ENCODE data around the gene GSAP. TPM values are rescaled to one million over a fixed set of nuclear protein-coding genes. Genes with fewer than 3 reads are reported as not detected.

GSAP gene
- total and polyA plus RNA-seq, 2 donors (not counting 3 experiments of a cell fraction or from before 2014, with no cell fraction given), result 2.3 to 5.8 TPM

DNA sequence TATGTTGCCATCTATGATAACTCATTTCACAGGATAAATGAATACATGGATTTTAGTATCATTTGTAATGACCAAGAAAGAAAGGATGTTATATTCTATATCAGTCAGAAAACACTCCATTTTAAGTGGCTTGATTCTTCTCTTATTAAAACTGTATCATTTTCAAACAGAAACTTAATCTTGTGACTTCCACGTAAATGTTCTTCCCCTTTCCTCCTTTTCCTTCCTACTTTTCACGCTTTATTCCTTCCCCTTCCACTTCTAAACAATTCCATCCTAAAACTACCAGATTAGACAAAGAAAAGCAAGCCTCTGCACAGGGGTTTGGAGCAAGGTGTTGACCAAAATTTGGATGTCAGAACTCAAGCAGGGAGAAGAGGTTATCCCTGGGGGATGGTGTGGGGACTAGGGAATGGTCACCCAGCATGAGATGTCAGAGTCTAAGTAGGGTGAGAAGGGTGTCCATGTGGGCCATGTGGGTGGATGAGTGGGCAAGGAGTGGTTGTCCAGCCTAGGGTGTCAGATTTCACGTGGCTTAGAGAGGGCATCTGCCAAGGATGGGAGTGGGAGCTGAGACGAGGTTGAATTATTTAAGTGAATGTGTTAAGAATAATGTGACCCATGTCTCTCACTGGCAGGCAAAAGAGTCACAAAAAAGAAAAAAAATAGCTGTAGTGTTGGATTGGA, 5.0 kb upstream of the GSAP start:
- intact Hi-C loops (cut with micrococcal nuclease) (no loop called here), dilution Hi-C loops (cut with MboI; ENCODE audit: extremely low pct_ligation_motif_present, low sequenced_read_pairs) (no loop called here)
- H2AFZ ChIP-seq (ENCODE audit: low read depth, low read length), result no peak overlapping the region
- TF ChIP-seq EZH2 (IDR thresholded peaks at IDR 0.05; ENCODE audit: borderline replicate concordance, low read depth, low read length, severe bottlenecking) (no peak), POLR2AphosphoS5 (IDR thresholded peaks at IDR 0.05; ENCODE audit: insufficient read depth, low read depth, low read length) (no peak), MYC (IDR thresholded peaks at IDR 0.05; ENCODE audit: low read depth, low read length) (no peak), POLR2A (IDR thresholded peaks at IDR 0.05; ENCODE audit: low read depth, low read length) (no peak), GATA2 (IDR thresholded peaks at IDR 0.05; ENCODE audit: insufficient read depth, insufficient read length, low read depth, low read length) (no peak), JUN (IDR thresholded peaks at IDR 0.05; ENCODE audit: borderline replicate concordance, insufficient read depth, insufficient read length, low read depth) (no peak), FOS (IDR thresholded peaks at IDR 0.05; ENCODE audit: borderline replicate concordance, insufficient read depth, low read length) (no peak)
- TF ChIP-seq, protein P1, sequence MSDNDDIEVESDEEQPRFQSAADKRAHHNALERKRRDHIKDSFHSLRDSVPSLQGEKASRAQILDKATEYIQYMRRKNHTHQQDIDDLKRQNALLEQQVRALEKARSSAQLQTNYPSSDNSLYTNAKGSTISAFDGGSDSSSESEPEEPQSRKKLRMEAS (IDR thresholded peaks at IDR 0.05; ENCODE audit: insufficient read depth, insufficient read length), result no peak
- TF ChIP-seq, protein P2, sequence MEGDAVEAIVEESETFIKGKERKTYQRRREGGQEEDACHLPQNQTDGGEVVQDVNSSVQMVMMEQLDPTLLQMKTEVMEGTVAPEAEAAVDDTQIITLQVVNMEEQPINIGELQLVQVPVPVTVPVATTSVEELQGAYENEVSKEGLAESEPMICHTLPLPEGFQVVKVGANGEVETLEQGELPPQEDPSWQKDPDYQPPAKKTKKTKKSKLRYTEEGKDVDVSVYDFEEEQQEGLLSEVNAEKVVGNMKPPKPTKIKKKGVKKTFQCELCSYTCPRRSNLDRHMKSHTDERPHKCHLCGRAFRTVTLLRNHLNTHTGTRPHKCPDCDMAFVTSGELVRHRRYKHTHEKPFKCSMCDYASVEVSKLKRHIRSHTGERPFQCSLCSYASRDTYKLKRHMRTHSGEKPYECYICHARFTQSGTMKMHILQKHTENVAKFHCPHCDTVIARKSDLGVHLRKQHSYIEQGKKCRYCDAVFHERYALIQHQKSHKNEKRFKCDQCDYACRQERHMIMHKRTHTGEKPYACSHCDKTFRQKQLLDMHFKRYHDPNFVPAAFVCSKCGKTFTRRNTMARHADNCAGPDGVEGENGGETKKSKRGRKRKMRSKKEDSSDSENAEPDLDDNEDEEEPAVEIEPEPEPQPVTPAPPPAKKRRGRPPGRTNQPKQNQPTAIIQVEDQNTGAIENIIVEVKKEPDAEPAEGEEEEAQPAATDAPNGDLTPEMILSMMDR (IDR thresholded peaks at IDR 0.05; ENCODE audit: extremely low read depth in 1 of 2, insufficient read depth in 1 of 2, low read depth in 1 of 2, low read length in 2 of 2), result no peak
- FAIRE-seq (no peak), DNase-seq (ENCODE audit: low read depth, low spot score) (no peak)
- H3K4me3 ChIP-seq (replicated peaks in 1 of 3; ENCODE audit: insufficient read depth in 1 of 3, low read depth in 1 of 3, low read length in 3 of 3), result no peak overlapping the region
- POLR2A ChIA-PET, result no interaction called here
- H3K4me2 ChIP-seq (ENCODE audit: insufficient read depth, low read length), result no peak overlapping the region
- BruUV-seq (replicated peaks), result no TSS peak
- H3K9me3 ChIP-seq (replicated peaks; ENCODE audit: control insufficient read depth, insufficient read depth, low read length), result no peaks in the 10 kb centered on the region
- no peaks in the 10 kb centered on the region for H3K9me1 ChIP-seq (replicated peaks; ENCODE audit: control insufficient read depth, extremely low read depth, insufficient read depth, low read length)
- H3K36me3 ChIP-seq (ENCODE audit: control insufficient read depth in 2 of 2, extremely low read depth in 1 of 2, insufficient read depth in 2 of 2, low read length in 2 of 2), result no peaks in the 10 kb centered on the region
- H3K79me2 ChIP-seq (ENCODE audit: control insufficient read depth, insufficient read depth, low read length), result no peaks in the 10 kb centered on the region
- H3K4me1 ChIP-seq (ENCODE audit: control insufficient read depth, extremely low read depth, insufficient read depth, low read length), result peaks cover 4% of the 10 kb centered on the region
- no peaks in the 10 kb centered on the region for H3K27me3 ChIP-seq (ENCODE audit: control insufficient read depth in 2 of 2, insufficient read depth in 2 of 2, low read length in 2 of 2)
- H3K9ac ChIP-seq (replicated peaks; ENCODE audit: extremely low read depth, insufficient read depth, low read length), result no peak overlapping the region
- CTCF ChIA-PET, result no interaction called here
- H4K20me1 ChIP-seq (replicated peaks; ENCODE audit: control insufficient read depth, extremely low read depth, insufficient read depth, low read length), result no peaks in the 10 kb centered on the region
- no peak overlapping the region for H3K27ac ChIP-seq (ENCODE audit: insufficient read depth, low read depth, low read length)

All from endothelial cell of umbilical vein (primary cell).